Neural progenitor cell (in vitro differentiated cells): ENCODE measurements around the gene LRRC8E. TPM values are rescaled to one million over a fixed set of nuclear protein-coding genes. Genes with fewer than 3 reads are reported as not detected.

Experiments
- DNase-seq: peaks from one replicate; pipeline ENCODE4 v3.0.0-alpha.2; 2016; ENCODE audit warnings: low spot score
- H2AFZ ChIP-seq: fragments of 200-600 bp; sonication (generic); replicated peaks from 2 replicates; pipeline ENCODE4 v1.6.1; 2016; ENCODE audit warnings: antibody characterized with exemption
- H3F3A ChIP-seq: fragments of 200-600 bp; sonication (generic); 2 replicates; pipeline ENCODE4 v1.6.1; 2016; ENCODE audit warnings: antibody characterized with exemption, low read depth
- H3K27ac ChIP-seq: fragments of 200-600 bp; sonication (generic); 2 replicates; pipeline ENCODE4 v1.5.1; 2016; ENCODE audit warnings: mild to moderate bottlenecking
- H3K27me3 ChIP-seq: fragments of 200-600 bp; sonication (generic); 2 replicates; pipeline ENCODE4 v1.6.1; 2016; ENCODE audit warnings: mild to moderate bottlenecking, moderate library complexity
- H3K36me3 ChIP-seq: fragments of 200-600 bp; sonication (generic); 2 replicates; pipeline ENCODE4 v1.5.1; 2016
- H3K4me1 ChIP-seq: fragments of 200-600 bp; sonication (generic); 2 replicates; pipeline ENCODE4 v1.6.1; 2016; ENCODE audit warnings: mixed run types
- H3K4me2 ChIP-seq: fragments of 200-600 bp; sonication (generic); 2 replicates; pipeline ENCODE4 v1.6.1; 2016
- H3K4me3 ChIP-seq: fragments of 200-600 bp; sonication (generic); 2 replicates; pipeline ENCODE4 v1.5.1; 2016
- H3K79me2 ChIP-seq: fragments of 200-600 bp; sonication (generic); 2 replicates; pipeline ENCODE4 v1.6.1; 2016; ENCODE audit warnings: low read depth
- H3K9ac ChIP-seq: fragments of 200-600 bp; sonication (generic); 2 replicates; pipeline ENCODE4 v1.6.1; 2016
- H3K9me3 ChIP-seq: fragments of 200-600 bp; sonication (generic); 2 replicates; pipeline ENCODE4 v1.5.1; 2016; ENCODE audit warnings: low read depth
- H4K20me1 ChIP-seq: fragments of 200-600 bp; sonication (generic); 2 replicates; pipeline ENCODE4 v1.6.1; 2016; ENCODE audit warnings: low read depth
- H3K27ac Mint-ChIP-seq: 3 replicates; pipeline ENCODE4 v1.8.0; 2021; ENCODE audit warnings: mixed read lengths
- H3K27me3 Mint-ChIP-seq: 2 replicates; pipeline ENCODE4 v1.8.0; 2022; ENCODE audit warnings: low read depth, mild to moderate bottlenecking, inconsistent platforms, moderate library complexity, mixed read lengths; ENCODE audit not compliant: insufficient read depth
- H3K36me3 Mint-ChIP-seq: 3 replicates; pipeline ENCODE4 v1.8.0; 2021; ENCODE audit warnings: mixed read lengths
- H3K4me1 Mint-ChIP-seq: 3 replicates; pipeline ENCODE4 v1.8.0; 2021; ENCODE audit warnings: mixed read lengths
- H3K4me3 Mint-ChIP-seq: 3 replicates; pipeline ENCODE4 v1.8.0; 2021; ENCODE audit warnings: mild to moderate bottlenecking, moderate library complexity, mixed read lengths
- H3K9me3 Mint-ChIP-seq: 3 replicates; pipeline ENCODE4 v1.8.0; 2020; ENCODE audit warnings: mixed read lengths
- EZH2 ChIP-seq: fragments of 200-600 bp; sonication (generic); IDR thresholded peaks from 2 replicates; pipeline ENCODE4 v1.6.1; 2017; ENCODE audit warnings: antibody characterized with exemption, mild to moderate bottlenecking, moderate library complexity
- EZH2phosphoT487 ChIP-seq: fragments of 200-600 bp; sonication (generic); IDR thresholded peaks from 2 replicates; pipeline ENCODE4 v1.6.1; 2017; ENCODE audit warnings: antibody characterized with exemption
- total RNA-seq: library from RNA; depleted of rRNA; stranded (reverse); fragments of >200 nt; gene quantifications from 2 replicates; pipeline ENCODE4 v1.2.3, GENCODE V29; 2015; ENCODE audit warnings: low replicate concordance
- TF ChIP-seq, protein P1 (sequence below): fragments of 200-600 bp; sonication (generic); IDR thresholded peaks from 2 replicates; pipeline ENCODE4 v1.5.1; 2017; ENCODE audit warnings: antibody characterized with exemption, mild to moderate bottlenecking

LRRC8E gene
- total RNA-seq, 1 donor from 2014 or later = 1.2 TPM

- Histone ChIP-seq H3K36me3 (no peaks in the 10 kb centered on the region), H3K79me2 (no peaks in the 10 kb centered on the region), H3K4me2 (no peak overlapping the region), H4K20me1 (peaks cover 14% of the 10 kb centered on the region), H2AFZ (no peak overlapping the region), H3K4me1 (no peaks in the 10 kb centered on the region), H3K27me3 (peaks cover 19% of the 10 kb centered on the region), H3K9ac (no peak overlapping the region), H3K4me3 (no peak overlapping the region), H3F3A (no peaks in the 10 kb centered on the region), H3K27ac (no peak overlapping the region), H3K9me3 (no peaks in the 10 kb centered on the region)
- Mint-ChIP-seq H3K27me3 (peaks cover 5% of the 10 kb centered on the region), H3K4me1 (peaks cover 10% of the 10 kb centered on the region), H3K9me3 (no peaks in the 10 kb centered on the region), H3K36me3 (no peaks in the 10 kb centered on the region), H3K27ac (no peak overlapping the region), H3K4me3 (no peak overlapping the region)
- no peak for TF ChIP-seq EZH2phosphoT487
- no peak for TF ChIP-seq EZH2
- TF ChIP-seq, protein P1, sequence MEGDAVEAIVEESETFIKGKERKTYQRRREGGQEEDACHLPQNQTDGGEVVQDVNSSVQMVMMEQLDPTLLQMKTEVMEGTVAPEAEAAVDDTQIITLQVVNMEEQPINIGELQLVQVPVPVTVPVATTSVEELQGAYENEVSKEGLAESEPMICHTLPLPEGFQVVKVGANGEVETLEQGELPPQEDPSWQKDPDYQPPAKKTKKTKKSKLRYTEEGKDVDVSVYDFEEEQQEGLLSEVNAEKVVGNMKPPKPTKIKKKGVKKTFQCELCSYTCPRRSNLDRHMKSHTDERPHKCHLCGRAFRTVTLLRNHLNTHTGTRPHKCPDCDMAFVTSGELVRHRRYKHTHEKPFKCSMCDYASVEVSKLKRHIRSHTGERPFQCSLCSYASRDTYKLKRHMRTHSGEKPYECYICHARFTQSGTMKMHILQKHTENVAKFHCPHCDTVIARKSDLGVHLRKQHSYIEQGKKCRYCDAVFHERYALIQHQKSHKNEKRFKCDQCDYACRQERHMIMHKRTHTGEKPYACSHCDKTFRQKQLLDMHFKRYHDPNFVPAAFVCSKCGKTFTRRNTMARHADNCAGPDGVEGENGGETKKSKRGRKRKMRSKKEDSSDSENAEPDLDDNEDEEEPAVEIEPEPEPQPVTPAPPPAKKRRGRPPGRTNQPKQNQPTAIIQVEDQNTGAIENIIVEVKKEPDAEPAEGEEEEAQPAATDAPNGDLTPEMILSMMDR = no peak
- no peak for DNase-seq
Observed at GRCh38 chr19:7850000-7850813, 38.1 kb upstream of the LRRC8E start.

- H3K36me3 Mint-ChIP-seq = no peaks in the 10 kb centered on the region
- Histone ChIP-seq H3K36me3 (no peaks in the 10 kb centered on the region), H2AFZ (no peak overlapping the region), H4K20me1 (peaks cover 14% of the 10 kb centered on the region), H3K4me2 (no peak overlapping the region), H3K27me3 (peaks cover 26% of the 10 kb centered on the region), H3K9ac (no peak overlapping the region), H3K4me3 (no peak overlapping the region), H3K9me3 (no peaks in the 10 kb centered on the region), H3K4me1 (no peaks in the 10 kb centered on the region), H3F3A (no peaks in the 10 kb centered on the region), H3K27ac (no peak overlapping the region), H3K79me2 (no peaks in the 10 kb centered on the region)
- DNase-seq = no peak
- H3K4me1 Mint-ChIP-seq = peaks cover 10% of the 10 kb centered on the region
- H3K4me3 Mint-ChIP-seq = no peak overlapping the region
- no peak overlapping the region for H3K27ac Mint-ChIP-seq
- TF ChIP-seq EZH2 = no peak
- TF ChIP-seq, protein P1 = no peak
- no peak for TF ChIP-seq EZH2phosphoT487
- peaks cover 6% of the 10 kb centered on the region for H3K27me3 Mint-ChIP-seq
- H3K9me3 Mint-ChIP-seq = no peaks in the 10 kb centered on the region
Observed at GRCh38 chr19:7850945-7851622, 37.2 kb upstream of the LRRC8E start.

DNA sequence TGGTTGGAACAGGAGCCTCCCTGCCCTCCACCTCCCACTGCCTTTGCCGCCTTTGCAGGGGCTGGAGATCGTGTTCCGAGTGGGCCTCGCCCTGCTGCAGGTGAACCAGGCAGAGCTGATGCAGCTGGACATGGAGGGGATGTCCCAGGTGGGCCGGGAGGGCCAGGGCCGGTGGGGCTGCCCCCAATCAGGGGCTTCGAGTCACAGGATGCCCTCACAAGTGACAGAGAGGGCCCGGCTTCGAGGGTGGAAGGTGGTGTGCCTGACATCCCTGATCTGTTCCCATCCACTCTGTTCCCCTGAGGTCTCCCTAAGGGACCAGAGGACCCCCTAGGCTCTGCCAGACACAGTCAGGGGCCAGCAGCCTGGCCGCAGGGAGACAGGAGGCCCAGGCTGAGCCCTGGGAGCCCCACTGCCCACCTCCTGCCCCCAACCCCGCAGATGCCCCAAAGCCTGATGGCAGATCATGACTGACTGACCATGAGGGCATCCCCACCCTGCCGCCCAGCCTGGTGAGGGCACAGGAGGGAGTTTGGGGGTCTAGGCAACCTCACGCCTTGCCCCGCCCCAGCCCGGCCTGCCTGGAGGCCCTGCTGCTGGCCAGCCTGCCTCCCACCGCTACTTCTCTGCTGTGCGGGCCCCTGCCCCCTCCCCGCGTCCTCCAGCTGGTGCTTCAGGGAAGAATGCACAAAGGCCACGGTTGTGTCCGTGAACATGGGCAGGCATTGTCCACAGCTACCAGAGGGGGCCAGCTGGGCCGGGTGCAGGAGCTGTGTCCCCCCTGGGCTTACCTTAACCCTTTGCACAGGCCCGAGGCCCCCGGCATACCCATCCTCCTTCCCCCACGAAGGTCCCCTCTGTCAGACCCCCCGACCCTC lies 36.4 kb upstream of the LRRC8E start:
- H3K9ac ChIP-seq = no peak overlapping the region
- no peak overlapping the region for H3K27ac Mint-ChIP-seq
- no peaks in the 10 kb centered on the region for H3F3A ChIP-seq
- no peak overlapping the region for H3K4me2 ChIP-seq
- H3K27me3 ChIP-seq = peaks cover 34% of the 10 kb centered on the region
- no peak overlapping the region for H3K4me3 ChIP-seq
- H4K20me1 ChIP-seq = peaks cover 14% of the 10 kb centered on the region
- no peaks in the 10 kb centered on the region for H3K79me2 ChIP-seq
- no peak overlapping the region for H3K27ac ChIP-seq
- peaks cover 11% of the 10 kb centered on the region for H3K27me3 Mint-ChIP-seq
- no peaks in the 10 kb centered on the region for H3K9me3 Mint-ChIP-seq
- H3K9me3 ChIP-seq = no peaks in the 10 kb centered on the region
- peaks cover 10% of the 10 kb centered on the region for H3K4me1 Mint-ChIP-seq
- H3K4me1 ChIP-seq = no peaks in the 10 kb centered on the region
- H3K4me3 Mint-ChIP-seq = no peak overlapping the region
- no peaks in the 10 kb centered on the region for H3K36me3 Mint-ChIP-seq
- no peak for DNase-seq
- TF ChIP-seq EZH2 (no peak), EZH2phosphoT487 (no peak)
- TF ChIP-seq, protein P1 = no peak
- no peaks in the 10 kb centered on the region for H3K36me3 ChIP-seq
- no peak overlapping the region for H2AFZ ChIP-seq
